HG03175 (cell line): ENCODE measurements around the gene ZNF585A.

Source experiments
- ATAC-seq: cut with Tn5 transposase; IDR thresholded peaks from one replicate; pipeline ENCODE4 v1.9.1; 2021; ENCODE audit warnings: mild to moderate bottlenecking, moderate library complexity; ENCODE audit not compliant: unreplicated experiment

ZNF585A gene

DNA sequence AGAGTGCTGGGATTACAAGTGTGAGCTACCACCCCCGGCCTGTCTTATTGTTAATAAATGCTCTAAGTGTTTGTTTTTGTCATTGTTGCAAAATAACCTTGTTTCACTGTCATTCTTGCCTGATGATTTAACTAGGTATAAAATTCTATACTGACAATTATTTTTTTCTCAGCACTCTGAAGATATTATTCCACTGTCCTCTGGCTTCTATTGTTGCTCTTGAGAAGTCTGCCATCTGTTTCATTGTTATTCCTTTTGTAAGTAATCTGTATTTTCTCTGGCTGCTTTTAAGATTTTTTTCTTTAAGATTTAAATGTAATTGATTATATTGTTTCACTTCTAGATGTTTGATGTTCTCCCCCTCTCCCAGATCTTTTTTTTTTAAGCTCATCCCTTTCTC lies 76.6 kb downstream of the ZNF585A start:
- ATAC-seq, result no peak
